CD8-positive, alpha-beta memory T cell (primary cell): ENCODE data around the gene SLC8A1. TPM values are rescaled to one million over a fixed set of nuclear protein-coding genes. Genes with fewer than 3 reads are reported as not detected.

Experiments
- CTCF ChIA-PET: fragments of 350-600 bp; sonication (Branson Sonifier 250); formaldehyde crosslinking; loops from one replicate; lab custom pipeline; 2021; ENCODE audit warnings: antibody characterized with exemption; lab: Charles Lee
- POLR2A ChIA-PET: fragments of 350-600 bp; sonication (Branson Sonifier 250); formaldehyde crosslinking; loops from one replicate; lab custom pipeline; 2021; ENCODE audit warnings: antibody characterized with exemption; lab: Charles Lee
- DNase-seq, 5 donors: peaks; one replicate each; pipeline versions ENCODE4 v3.0.0 to v3.0.0-alpha.2; 2020 to 2022; ENCODE audit warnings: mixed read lengths in 1 of 5
- H3K27ac ChIP-seq: one replicate; pipeline ENCODE4 v1.7.0; 2013; ENCODE audit warnings: low read depth, mild to moderate bottlenecking, low read length, moderate library complexity
- H3K27me3 ChIP-seq: 2 replicates; pipeline ENCODE4 v1.7.0; 2013; ENCODE audit warnings: low read length, mild to moderate bottlenecking; ENCODE audit not compliant: insufficient read depth, poor library complexity, severe bottlenecking
- H3K36me3 ChIP-seq: 2 replicates; pipeline ENCODE4 v1.7.0; 2013; ENCODE audit warnings: mild to moderate bottlenecking, low read length, moderate library complexity; ENCODE audit not compliant: insufficient read depth
- H3K4me1 ChIP-seq: 2 replicates; pipeline ENCODE4 v1.7.0; 2013; ENCODE audit warnings: mild to moderate bottlenecking, low read length, moderate library complexity; ENCODE audit not compliant: insufficient read depth
- H3K4me3 ChIP-seq: 2 replicates; pipeline ENCODE4 v1.7.0; 2013; ENCODE audit warnings: mild to moderate bottlenecking, low read length
- H3K9me3 ChIP-seq: 2 replicates; pipeline ENCODE4 v1.7.0; 2013; ENCODE audit warnings: mild to moderate bottlenecking, low read length
- H3K27ac Mint-ChIP-seq, 8 donors: one replicate each; pipeline ENCODE4 v1.8.0; 2020 to 2021; ENCODE audit warnings: mixed read lengths in 8 of 8, mild to moderate bottlenecking in 6 of 8, inconsistent platforms in 3 of 8, moderate library complexity in 3 of 8
- H3K27me3 Mint-ChIP-seq, 2 donors: one replicate each; pipeline ENCODE4 v1.8.0; 2020 to 2021; ENCODE audit warnings: mixed read lengths in 2 of 2, mild to moderate bottlenecking in 1 of 2, moderate library complexity in 1 of 2
- H3K36me3 Mint-ChIP-seq, 3 donors: one replicate each; pipeline ENCODE4 v1.8.0; 2020 to 2021; ENCODE audit warnings: mixed read lengths in 3 of 3, inconsistent platforms in 1 of 3, mild to moderate bottlenecking in 1 of 3
- H3K4me1 Mint-ChIP-seq, 3 donors: one replicate each; pipeline ENCODE4 v1.8.0; 2020 to 2021; ENCODE audit warnings: mixed read lengths in 3 of 3, inconsistent platforms in 1 of 3, mild to moderate bottlenecking in 1 of 3
- H3K4me3 Mint-ChIP-seq, 7 donors: one replicate each; pipeline ENCODE4 v1.8.0; 2020 to 2021; ENCODE audit warnings: mixed read lengths in 7 of 7, mild to moderate bottlenecking in 6 of 7, moderate library complexity in 4 of 7, inconsistent platforms in 2 of 7
- H3K9me3 Mint-ChIP-seq, 5 donors: one replicate each; pipeline ENCODE4 v1.8.0; 2020 to 2022; ENCODE audit warnings: mixed read lengths in 5 of 5, mild to moderate bottlenecking in 3 of 5, moderate library complexity in 2 of 5, inconsistent platforms in 1 of 5
- polyA plus RNA-seq: library from polyadenylated mRNA; unstranded; fragments of 300-500 nt; fragmentation: Illumina TruSeq; gene quantifications from one replicate; pipeline ENCODE4 v1.2.3, GENCODE V29; 2021
- total RNA-seq, 2 experiments: library from RNA; stranded (reverse); gene quantifications; one replicate each; pipeline ENCODE4 v1.2.3, GENCODE V29; 2021

Gene SLC8A1
- total and polyA plus RNA-seq, 3 experiments from 2014 or later = 0.15 to 0.22 TPM; not detected in 1

GRCh38 chr2:40430776-40431599 lies 20.9 kb downstream of the SLC8A1 start:
- Histone ChIP-seq H3K27me3 (no peaks in the 10 kb centered on the region), H3K4me3 (no peak overlapping the region), H3K36me3 (no peaks in the 10 kb centered on the region), H3K27ac (no peak overlapping the region), H3K9me3 (no peaks in the 10 kb centered on the region), H3K4me1 (no peaks in the 10 kb centered on the region)
- Mint-ChIP-seq H3K4me1 (no peaks in the 10 kb centered on the region), H3K4me3 (no peak overlapping the region), H3K9me3 (peaks cover 0 to 4% (median 1%) of the 10 kb centered on the region in 5 donors), H3K36me3 (no peaks in the 10 kb centered on the region), H3K27ac (no peak overlapping the region), H3K27me3 (no peaks in the 10 kb centered on the region)
- DNase-seq = no peak
- CTCF ChIA-PET = no interaction called here
- POLR2A ChIA-PET = no interaction called here

DNA sequence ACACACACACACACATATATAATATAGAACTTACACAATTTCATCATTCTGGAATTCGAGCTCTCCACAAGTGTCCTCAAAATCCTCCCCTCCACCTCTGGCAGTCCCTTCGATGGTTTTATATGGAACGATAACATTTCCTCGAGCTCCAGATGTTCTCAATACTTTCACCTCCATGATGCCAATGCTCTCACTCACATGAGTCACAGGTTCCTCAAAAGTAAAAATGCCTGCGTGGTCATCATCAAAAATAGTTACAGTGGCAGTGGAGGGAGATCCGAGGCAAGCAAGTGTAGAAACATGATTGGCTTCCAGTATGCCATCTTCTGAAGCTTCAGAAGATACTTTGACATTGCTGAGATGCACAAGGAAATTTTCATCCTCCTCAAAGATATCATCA lies 23.5 kb downstream of the SLC8A1 start:
- CTCF ChIA-PET = no interaction called here
- H3K36me3 ChIP-seq = no peaks in the 10 kb centered on the region
- H3K4me3 ChIP-seq = no peak overlapping the region
- Mint-ChIP-seq H3K9me3 (peaks cover 0 to 1% (median 0%) of the 10 kb centered on the region in 5 donors), H3K27ac (no peak overlapping the region), H3K4me3 (no peak overlapping the region), H3K36me3 (no peaks in the 10 kb centered on the region), H3K27me3 (no peaks in the 10 kb centered on the region), H3K4me1 (no peaks in the 10 kb centered on the region)
- H3K9me3 ChIP-seq = no peaks in the 10 kb centered on the region
- no peaks in the 10 kb centered on the region for H3K27me3 ChIP-seq
- no peak overlapping the region for H3K27ac ChIP-seq
- H3K4me1 ChIP-seq = no peaks in the 10 kb centered on the region
- DNase-seq = no peak
- POLR2A ChIA-PET = no interaction called here

DNA sequence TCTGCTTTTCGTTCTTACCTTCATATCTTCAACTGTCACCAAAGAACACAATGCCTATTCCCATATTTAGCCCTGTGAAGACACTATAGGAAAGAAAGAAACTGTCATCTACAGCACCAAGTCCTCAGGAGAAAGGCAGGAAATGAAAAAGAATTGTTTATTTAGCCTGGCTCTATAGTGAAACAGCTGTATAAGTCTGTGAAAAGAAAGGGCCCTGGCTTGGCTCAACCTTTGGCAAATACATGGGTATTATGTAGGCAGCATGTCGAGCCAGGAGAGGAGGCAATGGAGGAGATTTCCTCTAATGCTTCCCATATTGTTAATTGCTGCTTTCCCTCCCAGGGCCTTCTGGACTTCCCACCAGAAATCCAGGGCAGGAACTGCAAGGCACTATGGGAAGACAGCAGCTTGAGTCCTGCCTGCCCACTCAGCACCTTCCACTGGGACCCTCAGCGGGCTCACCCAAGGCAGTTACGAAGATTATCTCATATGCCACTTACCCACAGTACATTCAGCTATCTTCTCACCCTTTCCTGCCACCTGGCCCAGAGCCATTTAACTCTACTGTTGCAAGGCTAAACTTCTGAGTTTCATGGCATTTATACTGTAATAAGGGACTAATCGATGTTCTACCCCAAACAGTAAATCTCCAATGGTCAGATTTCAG lies 30.1 kb downstream of the SLC8A1 start:
- H3K4me3 ChIP-seq = no peak overlapping the region
- no peaks in the 10 kb centered on the region for H3K4me1 Mint-ChIP-seq

GRCh38 chr2:40420478-40420877 lies 31.4 kb downstream of the SLC8A1 start:
- CTCF ChIA-PET = no interaction called here
- no peaks in the 10 kb centered on the region for H3K36me3 Mint-ChIP-seq

More for the DNA sequence above, 30.1 kb downstream of the SLC8A1 start:
- POLR2A ChIA-PET = no interaction called here
- H3K9me3 Mint-ChIP-seq = peaks cover 0 to 5% (median 3%) of the 10 kb centered on the region in 5 donors
- no peak overlapping the region for H3K27ac Mint-ChIP-seq
- no peaks in the 10 kb centered on the region for H3K9me3 ChIP-seq
- H3K36me3 Mint-ChIP-seq = no peaks in the 10 kb centered on the region
- H3K4me3 Mint-ChIP-seq = no peak overlapping the region
- H3K4me1 ChIP-seq = no peaks in the 10 kb centered on the region
- no peak for DNase-seq
- no peak overlapping the region for H3K27ac ChIP-seq
- no peaks in the 10 kb centered on the region for H3K36me3 ChIP-seq
- CTCF ChIA-PET = no interaction called here
- no peaks in the 10 kb centered on the region for H3K27me3 ChIP-seq
- no peaks in the 10 kb centered on the region for H3K27me3 Mint-ChIP-seq

DNA sequence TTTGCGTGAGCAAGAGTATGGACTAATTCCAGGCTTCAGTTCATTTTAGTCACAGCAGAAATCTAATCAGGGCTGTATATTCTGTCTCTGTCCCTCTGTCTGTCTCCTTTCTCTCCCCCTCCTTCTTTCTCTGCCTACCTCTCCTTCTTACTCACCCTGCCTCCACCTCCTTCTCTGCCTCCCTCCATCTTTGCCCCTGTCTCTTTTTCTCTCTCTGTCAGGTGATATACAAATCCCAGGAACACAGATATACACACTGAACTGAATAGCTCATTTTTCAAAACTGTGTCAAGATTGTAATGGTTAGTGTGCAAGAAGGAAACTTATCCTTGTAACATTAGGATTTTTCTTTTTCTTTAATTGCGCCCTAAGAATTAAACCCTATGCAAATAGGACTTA lies 32.5 kb downstream of the SLC8A1 start:
- H3K4me1 ChIP-seq = no peaks in the 10 kb centered on the region
- H3K27me3 Mint-ChIP-seq = no peaks in the 10 kb centered on the region
- ChIA-PET CTCF (no interaction called here), POLR2A (no interaction called here)
- no peak overlapping the region for H3K4me3 Mint-ChIP-seq
- no peak overlapping the region for H3K27ac Mint-ChIP-seq
- H3K27me3 ChIP-seq = no peaks in the 10 kb centered on the region
- no peak overlapping the region for H3K27ac ChIP-seq
- H3K36me3 Mint-ChIP-seq = no peaks in the 10 kb centered on the region
- H3K9me3 Mint-ChIP-seq = peaks cover 0 to 5% (median 3%) of the 10 kb centered on the region in 5 donors
- no peak for DNase-seq
- H3K9me3 ChIP-seq = no peaks in the 10 kb centered on the region
- no peaks in the 10 kb centered on the region for H3K36me3 ChIP-seq
- H3K4me1 Mint-ChIP-seq = no peaks in the 10 kb centered on the region
- H3K4me3 ChIP-seq = no peak overlapping the region

More at GRCh38 chr2:40420478-40420877, 31.4 kb downstream of the SLC8A1 start:
- Mint-ChIP-seq H3K9me3 (peaks cover 0 to 5% (median 3%) of the 10 kb centered on the region in 5 donors), H3K4me3 (no peak overlapping the region), H3K27ac (no peak overlapping the region), H3K4me1 (no peaks in the 10 kb centered on the region), H3K27me3 (no peaks in the 10 kb centered on the region)
- DNase-seq = no peak
- Histone ChIP-seq H3K36me3 (no peaks in the 10 kb centered on the region), H3K27ac (no peak overlapping the region), H3K27me3 (no peaks in the 10 kb centered on the region), H3K9me3 (no peaks in the 10 kb centered on the region), H3K4me3 (no peak overlapping the region), H3K4me1 (no peaks in the 10 kb centered on the region)
- POLR2A ChIA-PET = no interaction called here

DNA sequence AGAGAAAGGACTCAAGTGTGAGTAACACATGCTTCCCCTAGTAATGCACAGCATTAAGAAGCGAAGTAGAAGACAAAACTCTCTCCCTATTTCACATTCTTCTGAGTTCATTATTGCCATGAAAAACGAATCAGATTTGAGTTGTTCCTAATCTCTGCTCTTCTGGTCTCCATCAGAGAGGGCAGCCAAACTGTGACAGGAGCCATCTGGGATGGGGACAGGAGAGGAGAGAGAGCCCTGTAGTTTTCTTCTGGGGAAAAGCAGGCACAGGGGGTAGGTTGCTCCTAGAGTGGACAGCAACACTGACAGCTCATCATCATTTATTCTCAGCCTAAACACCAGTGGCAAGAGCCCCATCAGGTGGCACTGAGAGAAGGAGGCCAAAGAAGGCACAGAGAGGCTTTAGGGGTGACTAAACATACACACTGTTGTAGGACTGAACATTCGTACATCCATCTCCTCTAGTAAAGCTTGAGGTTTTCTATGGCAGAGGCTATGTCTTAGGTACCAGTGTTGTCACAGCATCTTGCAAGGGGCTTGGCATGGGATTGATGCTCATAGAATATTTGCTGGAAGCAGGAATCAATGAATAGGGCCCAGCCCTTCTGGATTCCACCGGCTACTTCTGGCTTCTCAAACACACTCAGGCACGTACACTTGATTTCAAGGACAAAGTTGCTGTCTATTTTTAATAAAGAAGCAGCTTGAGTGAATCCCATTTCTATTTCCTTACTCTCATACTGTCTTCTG lies 33.1 kb downstream of the SLC8A1 start:
- Histone ChIP-seq H3K9me3 (no peaks in the 10 kb centered on the region), H3K27me3 (no peaks in the 10 kb centered on the region), H3K36me3 (no peaks in the 10 kb centered on the region), H3K4me1 (no peaks in the 10 kb centered on the region), H3K4me3 (no peak overlapping the region), H3K27ac (no peak overlapping the region)
- Mint-ChIP-seq H3K9me3 (peaks cover 0 to 5% (median 3%) of the 10 kb centered on the region in 5 donors), H3K4me3 (no peak overlapping the region), H3K36me3 (no peaks in the 10 kb centered on the region), H3K4me1 (no peaks in the 10 kb centered on the region), H3K27ac (no peak overlapping the region), H3K27me3 (no peaks in the 10 kb centered on the region)
- POLR2A ChIA-PET = no interaction called here
- DNase-seq = no peak
- CTCF ChIA-PET = no interaction called here

DNA sequence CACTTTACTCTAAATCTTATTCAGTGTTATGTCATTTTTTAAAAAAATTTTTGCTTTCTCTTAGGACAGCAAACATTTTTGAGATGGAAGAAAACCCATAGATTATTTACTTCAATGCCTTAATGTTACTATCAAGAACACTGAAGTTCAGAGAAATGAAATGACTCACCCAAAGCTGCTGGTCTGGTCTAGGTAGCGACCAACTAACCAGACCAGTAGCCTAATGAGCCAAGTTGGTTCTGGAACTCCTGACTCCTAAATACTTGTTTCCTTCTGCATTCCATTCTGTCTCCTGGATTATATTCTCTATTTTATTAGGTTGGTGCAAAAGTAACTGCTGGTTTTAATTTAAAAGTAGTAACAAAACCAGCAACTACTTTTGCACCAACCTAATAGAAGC lies 35.4 kb downstream of the SLC8A1 start:
- no peaks in the 10 kb centered on the region for H3K4me1 Mint-ChIP-seq
- POLR2A ChIA-PET = no interaction called here
- no peaks in the 10 kb centered on the region for H3K27me3 Mint-ChIP-seq
- Histone ChIP-seq H3K27me3 (no peaks in the 10 kb centered on the region), H3K27ac (no peak overlapping the region), H3K9me3 (no peaks in the 10 kb centered on the region), H3K4me1 (no peaks in the 10 kb centered on the region), H3K4me3 (no peak overlapping the region), H3K36me3 (no peaks in the 10 kb centered on the region)
- CTCF ChIA-PET = no interaction called here
- no peak overlapping the region for H3K27ac Mint-ChIP-seq
- no peaks in the 10 kb centered on the region for H3K36me3 Mint-ChIP-seq
- DNase-seq = no peak
- H3K9me3 Mint-ChIP-seq = peaks cover 0 to 5% (median 0%) of the 10 kb centered on the region in 5 donors
- no peak overlapping the region for H3K4me3 Mint-ChIP-seq

DNA sequence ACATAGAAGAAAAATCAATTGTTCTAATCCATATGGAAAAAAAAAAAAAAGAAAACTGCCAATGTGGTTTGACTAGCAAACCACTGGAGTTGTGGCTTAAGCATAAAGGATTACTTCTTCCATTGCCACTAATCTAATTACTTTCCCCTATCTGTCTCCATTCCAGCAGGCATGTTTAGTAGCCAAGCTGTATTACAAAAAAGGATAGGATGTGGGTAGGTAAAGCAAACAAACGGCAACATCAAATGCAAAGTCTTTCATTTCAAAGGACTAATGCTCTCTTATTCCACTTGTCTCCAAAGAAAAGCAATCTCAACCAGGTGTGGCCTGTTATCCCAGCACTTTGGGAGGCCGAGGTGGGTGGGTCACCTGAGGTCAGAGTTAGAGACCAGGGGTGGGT lies 36.5 kb downstream of the SLC8A1 start:
- Mint-ChIP-seq H3K27ac (no peak overlapping the region), H3K27me3 (no peaks in the 10 kb centered on the region), H3K4me3 (no peak overlapping the region), H3K4me1 (no peaks in the 10 kb centered on the region), H3K9me3 (peaks cover 0 to 2% (median 0%) of the 10 kb centered on the region in 5 donors), H3K36me3 (no peaks in the 10 kb centered on the region)
- H3K27ac ChIP-seq = no peak overlapping the region
- no peaks in the 10 kb centered on the region for H3K9me3 ChIP-seq
- POLR2A ChIA-PET = no interaction called here
- H3K27me3 ChIP-seq = no peaks in the 10 kb centered on the region
- H3K36me3 ChIP-seq = no peaks in the 10 kb centered on the region
- no peaks in the 10 kb centered on the region for H3K4me1 ChIP-seq
- CTCF ChIA-PET = no interaction called here
- DNase-seq = no peak
- no peak overlapping the region for H3K4me3 ChIP-seq
